ENCODE results near the gene HSPA12A.

Gene HSPA12A

DNA sequence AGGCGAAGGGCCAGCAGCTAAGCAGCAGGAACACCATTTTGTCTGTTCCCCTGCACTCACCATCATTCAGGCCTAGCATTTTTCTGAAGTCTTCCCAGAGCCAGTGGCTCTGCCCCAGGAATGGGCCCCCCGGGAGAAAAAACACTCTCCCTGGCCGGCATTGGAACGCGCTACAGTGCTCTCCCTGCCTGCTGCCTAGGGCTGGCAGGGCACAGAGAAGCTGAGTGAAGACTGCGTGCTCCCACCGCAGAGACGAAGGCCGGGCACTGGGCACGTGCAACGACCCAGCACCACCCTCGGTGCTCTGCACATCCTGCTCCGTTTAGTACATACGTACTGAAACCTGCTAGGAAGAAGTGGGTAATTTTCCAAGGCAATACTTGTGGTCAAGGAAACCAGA, 34.4 kb downstream of the HSPA12A start:
- Histone ChIP-seq H3K27ac (ENCODE audit: low read depth, low read length) (no peak overlapping the region), H3K56ac (ENCODE audit: low read length) (no peak overlapping the region), H4K8ac (ENCODE audit: low read depth, low read length) (no peak overlapping the region), H3K18ac (ENCODE audit: low read length) (no peak overlapping the region), H2BK15ac (replicated peaks; ENCODE audit: low read depth) (no peak overlapping the region), H3K79me1 (ENCODE audit: low read length) (no peaks in the 10 kb centered on the region), H3K4ac (ENCODE audit: low read depth, low read length) (no peak overlapping the region), H3K79me2 (ENCODE audit: control insufficient read depth, insufficient read depth, low read length) (no peaks in the 10 kb centered on the region), H4K5ac (ENCODE audit: low read length) (no peak overlapping the region), H3K27me3 (ENCODE audit: insufficient read depth, low read length, poor library complexity) (no peaks in the 10 kb centered on the region), H2BK120ac (ENCODE audit: low read depth, low read length) (no peak overlapping the region), H3K4me3 (ENCODE audit: low read length) (no peak overlapping the region), H3K4me2 (ENCODE audit: low read length) (no peak overlapping the region), H3K23ac (ENCODE audit: low read length) (no peak overlapping the region), H3K4me1 (ENCODE audit: control insufficient read depth, low read depth, low read length) (peaks cover 3% of the 10 kb centered on the region), H2BK5ac (ENCODE audit: low read length) (no peak overlapping the region), H3K36me3 (ENCODE audit: control insufficient read depth, insufficient read depth, low read length) (no peaks in the 10 kb centered on the region), H3K9ac (ENCODE audit: low read length) (no peak overlapping the region), H2AK5ac (ENCODE audit: low read length) (no peak overlapping the region)
- WGBS (ENCODE audit: extremely low coverage, insufficient coverage, low lambda C conversion rate): no CpG with 5 or more reads among the region's 14 CpGs
- DNase-seq: no peak

DNA sequence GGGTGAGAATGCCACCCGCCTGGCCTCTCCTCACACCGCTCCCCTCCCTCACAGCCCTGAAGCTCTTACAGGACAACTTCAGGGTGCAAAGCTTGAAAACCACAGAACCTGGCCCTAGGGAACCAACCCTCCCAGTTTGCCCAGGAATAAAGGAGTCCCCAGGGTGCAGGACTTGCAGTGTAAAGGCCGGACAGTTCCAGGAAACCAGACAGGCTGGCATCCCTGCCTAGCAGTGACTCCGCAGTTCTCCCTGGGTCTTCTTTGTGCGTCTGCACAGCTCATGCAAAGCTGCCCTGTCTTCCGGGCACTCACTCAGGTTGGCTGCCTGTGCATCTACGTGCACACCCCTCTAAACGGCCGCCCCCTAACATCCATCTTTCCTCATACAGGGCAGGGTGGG, 36.1 kb downstream of the HSPA12A start:
- Histone ChIP-seq H3K27ac (ENCODE audit: low read depth, low read length) (no peak overlapping the region), H3K9ac (ENCODE audit: low read length) (no peak overlapping the region), H3K4me2 (ENCODE audit: low read length) (no peak overlapping the region), H3K4me3 (ENCODE audit: low read length) (no peak overlapping the region), H2BK120ac (ENCODE audit: low read depth, low read length) (no peak overlapping the region), H2BK15ac (replicated peaks; ENCODE audit: low read depth) (no peak overlapping the region), H3K36me3 (ENCODE audit: control insufficient read depth, insufficient read depth, low read length) (no peaks in the 10 kb centered on the region), H3K23ac (ENCODE audit: low read length) (no peak overlapping the region), H3K27me3 (ENCODE audit: insufficient read depth, low read length, poor library complexity) (no peaks in the 10 kb centered on the region), H4K5ac (ENCODE audit: low read length) (no peak overlapping the region), H2BK5ac (ENCODE audit: low read length) (no peak overlapping the region), H3K4ac (ENCODE audit: low read depth, low read length) (no peak overlapping the region), H3K4me1 (ENCODE audit: control insufficient read depth, low read depth, low read length) (peaks cover 3% of the 10 kb centered on the region), H3K79me1 (ENCODE audit: low read length) (no peaks in the 10 kb centered on the region), H3K79me2 (ENCODE audit: control insufficient read depth, insufficient read depth, low read length) (no peaks in the 10 kb centered on the region), H3K56ac (ENCODE audit: low read length) (no peak overlapping the region), H4K8ac (ENCODE audit: low read depth, low read length) (no peak overlapping the region), H2AK5ac (ENCODE audit: low read length) (no peak overlapping the region), H3K18ac (ENCODE audit: low read length) (no peak overlapping the region)
- no CpG with 5 or more reads among the region's 9 CpGs for WGBS (ENCODE audit: extremely low coverage, insufficient coverage, low lambda C conversion rate)
- DNase-seq: no peak

DNA sequence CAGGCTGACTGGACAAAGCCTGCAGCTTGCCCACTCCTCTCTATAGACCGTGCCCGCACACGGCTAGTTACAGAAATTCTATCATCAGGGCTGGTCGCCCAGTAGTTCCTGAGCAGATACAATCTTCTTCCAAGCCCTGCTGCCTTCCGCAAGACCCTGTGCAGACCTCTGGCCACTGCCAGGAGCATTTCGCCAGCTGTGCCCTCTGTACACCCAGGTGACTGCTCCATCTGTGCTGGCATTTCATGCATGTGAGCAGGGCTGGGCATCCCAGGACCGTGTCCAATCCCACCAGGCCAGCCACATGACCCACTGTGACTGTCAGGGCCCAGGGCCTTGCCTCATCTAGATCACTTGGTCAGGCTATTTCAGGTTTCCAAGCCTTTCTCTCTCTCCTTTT, 36.9 kb downstream of the HSPA12A start:
- Histone ChIP-seq H3K18ac (ENCODE audit: low read length) (no peak overlapping the region), H3K9ac (ENCODE audit: low read length) (no peak overlapping the region), H3K4me2 (ENCODE audit: low read length) (no peak overlapping the region), H3K27ac (ENCODE audit: low read depth, low read length) (no peak overlapping the region), H2AK5ac (ENCODE audit: low read length) (no peak overlapping the region), H3K36me3 (ENCODE audit: control insufficient read depth, insufficient read depth, low read length) (no peaks in the 10 kb centered on the region), H2BK5ac (ENCODE audit: low read length) (no peak overlapping the region), H2BK120ac (ENCODE audit: low read depth, low read length) (no peak overlapping the region), H3K4me1 (ENCODE audit: control insufficient read depth, low read depth, low read length) (peaks cover 3% of the 10 kb centered on the region), H2BK15ac (replicated peaks; ENCODE audit: low read depth) (no peak overlapping the region), H3K79me2 (ENCODE audit: control insufficient read depth, insufficient read depth, low read length) (no peaks in the 10 kb centered on the region), H3K23ac (ENCODE audit: low read length) (no peak overlapping the region), H3K56ac (ENCODE audit: low read length) (no peak overlapping the region), H3K4me3 (ENCODE audit: low read length) (no peak overlapping the region), H3K27me3 (ENCODE audit: insufficient read depth, low read length, poor library complexity) (no peaks in the 10 kb centered on the region), H4K8ac (ENCODE audit: low read depth, low read length) (no peak overlapping the region), H3K4ac (ENCODE audit: low read depth, low read length) (no peak overlapping the region), H4K5ac (ENCODE audit: low read length) (no peak overlapping the region), H3K79me1 (ENCODE audit: low read length) (no peaks in the 10 kb centered on the region)
- no CpG with 5 or more reads among the region's 7 CpGs for WGBS (ENCODE audit: extremely low coverage, insufficient coverage, low lambda C conversion rate)
- no peak for DNase-seq

DNA sequence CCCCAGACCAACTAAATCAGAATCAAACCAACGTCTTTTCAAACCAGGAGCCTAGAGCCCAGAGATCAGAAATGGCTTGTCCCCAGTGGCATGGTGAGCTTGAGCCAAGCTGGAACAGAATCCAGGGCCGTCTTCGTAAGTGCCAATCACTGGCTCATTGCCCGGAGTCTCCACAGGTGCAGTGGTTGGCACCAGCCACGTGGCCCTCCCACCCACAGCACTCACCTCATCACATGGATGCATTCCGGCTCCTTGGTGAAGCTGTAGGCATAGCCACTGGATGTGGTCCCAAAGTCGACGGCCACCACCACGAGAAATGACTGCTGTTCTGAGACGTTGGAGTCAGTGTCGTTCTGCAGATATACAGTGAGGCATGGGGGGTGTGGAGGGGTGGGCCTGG, 37.4 kb downstream of the HSPA12A start:
- Histone ChIP-seq H3K4me3 (ENCODE audit: low read length) (no peak overlapping the region), H2BK120ac (ENCODE audit: low read depth, low read length) (no peak overlapping the region), H3K27ac (ENCODE audit: low read depth, low read length) (no peak overlapping the region), H3K18ac (ENCODE audit: low read length) (no peak overlapping the region), H3K79me1 (ENCODE audit: low read length) (no peaks in the 10 kb centered on the region), H3K56ac (ENCODE audit: low read length) (no peak overlapping the region), H3K23ac (ENCODE audit: low read length) (no peak overlapping the region), H2AK5ac (ENCODE audit: low read length) (no peak overlapping the region), H3K36me3 (ENCODE audit: control insufficient read depth, insufficient read depth, low read length) (no peaks in the 10 kb centered on the region), H3K9ac (ENCODE audit: low read length) (no peak overlapping the region), H2BK5ac (ENCODE audit: low read length) (no peak overlapping the region), H2BK15ac (replicated peaks; ENCODE audit: low read depth) (no peak overlapping the region), H3K27me3 (ENCODE audit: insufficient read depth, low read length, poor library complexity) (no peaks in the 10 kb centered on the region), H3K79me2 (ENCODE audit: control insufficient read depth, insufficient read depth, low read length) (no peaks in the 10 kb centered on the region), H3K4me2 (ENCODE audit: low read length) (no peak overlapping the region), H3K4ac (ENCODE audit: low read depth, low read length) (no peak overlapping the region), H4K8ac (ENCODE audit: low read depth, low read length) (no peak overlapping the region), H3K4me1 (ENCODE audit: control insufficient read depth, low read depth, low read length) (peaks cover 3% of the 10 kb centered on the region), H4K5ac (ENCODE audit: low read length) (no peak overlapping the region)
- WGBS (ENCODE audit: extremely low coverage, insufficient coverage, low lambda C conversion rate): no CpG with 5 or more reads among the region's 11 CpGs
- no peak for DNase-seq

DNA sequence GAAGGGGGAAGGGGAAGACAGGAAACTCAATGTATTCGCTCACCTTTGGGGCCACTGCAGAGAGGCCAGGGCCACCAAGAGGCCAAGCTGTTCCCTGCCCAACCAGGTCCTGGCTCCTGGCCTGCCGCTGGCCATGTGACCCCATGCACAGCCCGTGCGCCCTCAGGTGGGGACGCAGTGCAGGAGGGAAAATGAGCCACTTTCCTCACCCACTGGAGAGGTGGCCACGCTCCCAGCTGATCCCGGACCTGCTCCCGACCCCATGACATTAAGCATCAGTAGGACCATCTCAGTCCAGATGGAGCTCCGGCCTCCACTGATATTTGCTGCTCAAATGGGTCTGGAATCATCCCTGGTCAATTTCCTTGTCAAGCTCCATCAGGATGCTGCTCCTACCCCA, 40.2 kb downstream of the HSPA12A start:
- Histone ChIP-seq H3K4me1 (ENCODE audit: control insufficient read depth, low read depth, low read length) (peaks cover 3% of the 10 kb centered on the region), H2AK5ac (ENCODE audit: low read length) (no peak overlapping the region), H4K8ac (ENCODE audit: low read depth, low read length) (no peak overlapping the region), H3K4ac (ENCODE audit: low read depth, low read length) (no peak overlapping the region), H2BK120ac (ENCODE audit: low read depth, low read length) (no peak overlapping the region), H4K5ac (ENCODE audit: low read length) (no peak overlapping the region), H3K27me3 (ENCODE audit: insufficient read depth, low read length, poor library complexity) (no peaks in the 10 kb centered on the region), H2BK5ac (ENCODE audit: low read length) (no peak overlapping the region), H2BK15ac (replicated peaks; ENCODE audit: low read depth) (no peak overlapping the region), H3K79me1 (ENCODE audit: low read length) (no peaks in the 10 kb centered on the region), H3K4me3 (ENCODE audit: low read length) (no peak overlapping the region), H3K56ac (ENCODE audit: low read length) (no peak overlapping the region), H3K18ac (ENCODE audit: low read length) (no peak overlapping the region), H3K36me3 (ENCODE audit: control insufficient read depth, insufficient read depth, low read length) (no peaks in the 10 kb centered on the region), H3K23ac (ENCODE audit: low read length) (no peak overlapping the region), H3K9ac (ENCODE audit: low read length) (no peak overlapping the region), H3K27ac (ENCODE audit: low read depth, low read length) (no peak overlapping the region), H3K4me2 (ENCODE audit: low read length) (no peak overlapping the region), H3K79me2 (ENCODE audit: control insufficient read depth, insufficient read depth, low read length) (no peaks in the 10 kb centered on the region)
- WGBS (ENCODE audit: extremely low coverage, insufficient coverage, low lambda C conversion rate): no CpG with 5 or more reads among the region's 9 CpGs
- DNase-seq: no peak

DNA sequence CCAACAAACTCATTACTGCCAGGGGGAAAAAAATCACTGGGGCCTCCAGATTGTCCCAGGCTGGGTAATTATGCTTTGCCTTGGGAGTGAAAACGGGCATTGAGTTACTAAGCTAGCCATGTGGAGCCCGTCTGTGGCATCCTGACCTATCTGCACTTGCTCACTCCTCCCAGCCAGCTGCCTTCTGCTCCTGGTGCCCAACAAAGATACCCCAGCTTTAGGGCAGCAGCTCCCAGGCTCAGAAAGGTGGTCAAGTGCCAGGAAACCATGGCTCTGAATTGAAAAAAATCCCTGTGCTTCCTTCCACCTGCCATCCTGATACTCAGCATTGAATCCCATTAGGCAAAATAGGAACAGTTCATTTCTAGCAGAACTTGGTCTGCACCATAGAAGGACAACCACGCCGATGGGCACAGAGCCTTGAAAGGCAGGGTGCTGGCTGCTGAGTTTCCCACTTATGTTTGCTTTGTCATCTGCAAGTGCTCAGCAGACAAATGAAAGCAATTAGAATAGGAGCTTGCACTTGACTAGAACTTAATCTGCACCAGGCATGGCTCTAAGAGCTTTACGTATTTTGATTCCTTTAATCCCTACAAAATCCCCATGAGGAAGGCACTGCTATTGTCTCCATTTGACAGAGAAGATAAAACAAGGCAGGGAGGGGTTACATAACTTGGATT, 42.8 kb downstream of the HSPA12A start:
- Histone ChIP-seq H4K8ac (ENCODE audit: low read depth, low read length) (no peak overlapping the region), H3K18ac (ENCODE audit: low read length) (no peak overlapping the region), H3K36me3 (ENCODE audit: control insufficient read depth, insufficient read depth, low read length) (no peaks in the 10 kb centered on the region), H3K27ac (ENCODE audit: low read depth, low read length) (no peak overlapping the region), H3K4ac (ENCODE audit: low read depth, low read length) (no peak overlapping the region), H3K23ac (ENCODE audit: low read length) (no peak overlapping the region), H2BK5ac (ENCODE audit: low read length) (no peak overlapping the region), H3K27me3 (ENCODE audit: insufficient read depth, low read length, poor library complexity) (no peaks in the 10 kb centered on the region), H3K4me1 (ENCODE audit: control insufficient read depth, low read depth, low read length) (peaks cover under 1% of the 10 kb centered on the region), H3K79me2 (ENCODE audit: control insufficient read depth, insufficient read depth, low read length) (no peaks in the 10 kb centered on the region), H2BK120ac (ENCODE audit: low read depth, low read length) (no peak overlapping the region), H2BK15ac (replicated peaks; ENCODE audit: low read depth) (no peak overlapping the region), H4K5ac (ENCODE audit: low read length) (no peak overlapping the region), H3K4me3 (ENCODE audit: low read length) (no peak overlapping the region), H3K79me1 (ENCODE audit: low read length) (no peaks in the 10 kb centered on the region), H3K9ac (ENCODE audit: low read length) (no peak overlapping the region), H3K4me2 (ENCODE audit: low read length) (no peak overlapping the region), H3K56ac (ENCODE audit: low read length) (no peak overlapping the region), H2AK5ac (ENCODE audit: low read length) (no peak overlapping the region)
- DNase-seq: no peak
- no CpG with 5 or more reads among the region's 5 CpGs for WGBS (ENCODE audit: extremely low coverage, insufficient coverage, low lambda C conversion rate)

Data from mesendoderm (in vitro differentiated cells).